GM21381 (cell line): Measurements from ENCODE around the gene GPC6.
"Not testable (repeated sequence)": the region's sequence is repeated elsewhere in the genome, so short reads cannot be mapped to it uniquely, and the experiment has no call there.

ENCODE experiments used
- ATAC-seq: cut with Tn5 transposase; IDR thresholded peaks from one replicate; pipeline ENCODE4 v1.9.1; 2021; ENCODE audit warnings: mild to moderate bottlenecking, moderate library complexity; ENCODE audit not compliant: unreplicated experiment

GPC6 gene

GRCh38 chr13:93318534-93319254 lies 92.1 kb downstream of the GPC6 start:
- ATAC-seq: no peak

GRCh38 chr13:93320942-93321341 lies 94.3 kb downstream of the GPC6 start:
- ATAC-seq: no peak

- ATAC-seq: not testable (repeated sequence)
These were observed 97.3 kb downstream of the GPC6 start for GRCh38 chr13:93323880-93324279.

GRCh38 chr13:93325303-93326233 lies 99.0 kb downstream of the GPC6 start:
- ATAC-seq: no peak

- no peak for ATAC-seq
These were observed 99.7 kb downstream of the GPC6 start for GRCh38 chr13:93326234-93326811.

- ATAC-seq: no peak
These were observed 102.3 kb downstream of the GPC6 start for GRCh38 chr13:93328943-93329342.

- ATAC-seq: no peak
These were observed 110.1 kb downstream of the GPC6 start for GRCh38 chr13:93336728-93337127.

- no peak for ATAC-seq
These were observed 111.4 kb downstream of the GPC6 start for GRCh38 chr13:93338030-93338429.

GRCh38 chr13:93338906-93339305 lies 112.3 kb downstream of the GPC6 start:
- ATAC-seq: no peak

GRCh38 chr13:93339550-93339949 lies 112.9 kb downstream of the GPC6 start:
- ATAC-seq: no peak

GRCh38 chr13:93341517-93341916 lies 114.9 kb downstream of the GPC6 start:
- ATAC-seq: no peak

GRCh38 chr13:93343097-93343496 lies 116.5 kb downstream of the GPC6 start:
- ATAC-seq: no peak

GRCh38 chr13:93344048-93344705 lies 117.6 kb downstream of the GPC6 start:
- no peak for ATAC-seq

- ATAC-seq: no peak
These were observed 118.4 kb downstream of the GPC6 start for GRCh38 chr13:93345024-93345423.

- ATAC-seq: no peak
These were observed 119.2 kb downstream of the GPC6 start for GRCh38 chr13:93345770-93346169.

- no peak for ATAC-seq
These were observed 126.0 kb downstream of the GPC6 start for GRCh38 chr13:93352616-93353015.

GRCh38 chr13:93355094-93355493 lies 128.5 kb downstream of the GPC6 start:
- ATAC-seq: no peak

GRCh38 chr13:93356469-93356868 lies 129.9 kb downstream of the GPC6 start:
- ATAC-seq: no peak

- no peak for ATAC-seq
These were observed 133.4 kb downstream of the GPC6 start for GRCh38 chr13:93360021-93360420.

- no peak for ATAC-seq
These were observed 135.1 kb downstream of the GPC6 start for GRCh38 chr13:93361703-93362102.

GRCh38 chr13:93364166-93364565 lies 137.6 kb downstream of the GPC6 start:
- ATAC-seq: no peak
